Activated CD8-positive, alpha-beta T cell treated with anti-CD3 and anti-CD28 coated beads for 36 hours (primary cell): ENCODE data around the gene MYOZ3. TPM values are rescaled to one million over a fixed set of nuclear protein-coding genes. Genes with fewer than 3 reads are reported as not detected.

Experiments
- ATAC-seq: fragments of 200-7000 bp; cut with Tn5 transposase; one replicate; pipeline ENCODE4 v1.10.0; 2021; ENCODE audit warnings: mild to moderate bottlenecking, moderate library complexity
- CTCF ChIA-PET: fragments of 350-600 bp; sonication (Branson Sonifier 250); formaldehyde crosslinking; loops from one replicate; lab custom pipeline; 2021; ENCODE audit warnings: antibody characterized with exemption; lab: Charles Lee
- POLR2A ChIA-PET: fragments of 350-600 bp; sonication (Branson Sonifier 250); formaldehyde crosslinking; loops from one replicate; lab custom pipeline; 2021; ENCODE audit warnings: antibody characterized with exemption; lab: Charles Lee
- DNase-seq: peaks from one replicate; pipeline ENCODE4 v3.0.0-alpha.2; 2020
- H3K27ac Mint-ChIP-seq: one replicate; pipeline ENCODE4 v1.8.0; 2021; ENCODE audit warnings: mild to moderate bottlenecking, mixed read lengths
- H3K27me3 Mint-ChIP-seq: one replicate; pipeline ENCODE4 v1.8.0; 2021; ENCODE audit warnings: mixed read lengths
- H3K36me3 Mint-ChIP-seq: one replicate; pipeline ENCODE4 v1.8.0; 2021; ENCODE audit warnings: low read depth, mixed read lengths
- H3K4me1 Mint-ChIP-seq: one replicate; pipeline ENCODE4 v1.8.0; 2021; ENCODE audit warnings: low read depth, mixed read lengths
- H3K4me3 Mint-ChIP-seq: one replicate; pipeline ENCODE4 v1.8.0; 2021; ENCODE audit warnings: mild to moderate bottlenecking, moderate library complexity, mixed read lengths
- H3K9me3 Mint-ChIP-seq: one replicate; pipeline ENCODE4 v1.8.0; 2021; ENCODE audit warnings: mixed read lengths
- intact Hi-C: fragments of 100-400 bp; cut with micrococcal nuclease; formaldehyde crosslinking; loops from one replicate; pipeline ENCODE4 v1.10.0; 2022
- total RNA-seq, 2 experiments: library from RNA; stranded (reverse); gene quantifications; one replicate each; pipeline ENCODE4 v1.2.3, GENCODE V29; 2021
- TF ChIP-seq, protein P1 (sequence below): fragments of 200-600 bp; IDR thresholded peaks from one replicate; pipeline ENCODE4 v1.8.0; 2022; ENCODE audit warnings: antibody characterized with exemption, mild to moderate bottlenecking

MYOZ3 gene
- total RNA-seq, 2 experiments from 2014 or later = 0.11 to 0.20 TPM

DNA sequence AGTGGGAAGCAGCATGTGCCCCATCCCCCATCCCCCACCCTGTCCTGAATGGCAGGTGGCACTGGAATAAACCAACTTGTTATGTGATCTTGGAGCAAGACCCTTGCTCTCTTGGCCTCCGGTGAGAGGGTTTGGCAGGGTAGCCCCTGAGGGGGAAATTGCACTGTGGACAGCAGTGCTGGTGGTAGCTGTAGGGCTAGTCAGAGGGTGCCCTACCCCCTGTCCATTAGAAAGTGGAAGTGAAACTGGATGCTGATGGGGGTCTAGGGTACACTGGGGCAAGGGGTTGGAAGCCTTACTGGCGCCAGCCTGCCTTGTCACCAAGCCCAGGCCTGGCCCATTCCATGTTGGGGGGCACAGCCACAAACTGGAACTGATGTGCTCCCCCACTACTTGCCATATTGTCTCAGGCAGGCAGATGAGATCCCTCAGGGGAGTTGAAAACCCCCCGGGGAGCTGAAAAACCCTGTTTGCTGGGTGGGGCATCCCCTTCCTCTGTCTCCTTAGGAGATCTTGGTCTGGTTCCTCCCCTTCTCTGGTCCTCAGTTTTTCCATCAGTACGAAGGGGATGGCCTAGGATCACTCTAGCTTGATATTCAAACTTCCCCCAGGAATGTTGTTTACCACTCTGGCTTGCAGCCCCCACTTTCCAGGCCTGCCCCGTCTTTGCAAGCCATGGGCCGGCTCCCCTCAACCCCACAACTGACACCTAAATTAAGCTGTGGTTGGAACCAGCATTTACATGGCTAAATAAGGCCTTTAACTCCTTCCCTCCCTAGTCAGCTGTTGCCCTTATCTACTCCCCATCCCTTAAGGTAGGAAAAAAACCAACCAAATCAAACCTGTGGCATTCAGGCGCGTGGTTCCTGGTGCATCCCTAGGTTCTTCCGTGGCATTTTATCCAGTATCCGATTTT lies 35.0 kb upstream of the MYOZ3 start:
- intact Hi-C loops = no loop called here
- ATAC-seq (no peak), DNase-seq (no peak)
- ChIA-PET CTCF (no interaction called here), POLR2A (no interaction called here)
- H3K4me3 Mint-ChIP-seq = no peak overlapping the region
- no peak overlapping the region for H3K27ac Mint-ChIP-seq
- H3K9me3 Mint-ChIP-seq = no peaks in the 10 kb centered on the region
- TF ChIP-seq, protein P1, sequence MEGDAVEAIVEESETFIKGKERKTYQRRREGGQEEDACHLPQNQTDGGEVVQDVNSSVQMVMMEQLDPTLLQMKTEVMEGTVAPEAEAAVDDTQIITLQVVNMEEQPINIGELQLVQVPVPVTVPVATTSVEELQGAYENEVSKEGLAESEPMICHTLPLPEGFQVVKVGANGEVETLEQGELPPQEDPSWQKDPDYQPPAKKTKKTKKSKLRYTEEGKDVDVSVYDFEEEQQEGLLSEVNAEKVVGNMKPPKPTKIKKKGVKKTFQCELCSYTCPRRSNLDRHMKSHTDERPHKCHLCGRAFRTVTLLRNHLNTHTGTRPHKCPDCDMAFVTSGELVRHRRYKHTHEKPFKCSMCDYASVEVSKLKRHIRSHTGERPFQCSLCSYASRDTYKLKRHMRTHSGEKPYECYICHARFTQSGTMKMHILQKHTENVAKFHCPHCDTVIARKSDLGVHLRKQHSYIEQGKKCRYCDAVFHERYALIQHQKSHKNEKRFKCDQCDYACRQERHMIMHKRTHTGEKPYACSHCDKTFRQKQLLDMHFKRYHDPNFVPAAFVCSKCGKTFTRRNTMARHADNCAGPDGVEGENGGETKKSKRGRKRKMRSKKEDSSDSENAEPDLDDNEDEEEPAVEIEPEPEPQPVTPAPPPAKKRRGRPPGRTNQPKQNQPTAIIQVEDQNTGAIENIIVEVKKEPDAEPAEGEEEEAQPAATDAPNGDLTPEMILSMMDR = no peak
- peaks cover 15% of the 10 kb centered on the region for H3K27me3 Mint-ChIP-seq
- peaks cover 20% of the 10 kb centered on the region for H3K4me1 Mint-ChIP-seq
- H3K36me3 Mint-ChIP-seq = no peaks in the 10 kb centered on the region

DNA sequence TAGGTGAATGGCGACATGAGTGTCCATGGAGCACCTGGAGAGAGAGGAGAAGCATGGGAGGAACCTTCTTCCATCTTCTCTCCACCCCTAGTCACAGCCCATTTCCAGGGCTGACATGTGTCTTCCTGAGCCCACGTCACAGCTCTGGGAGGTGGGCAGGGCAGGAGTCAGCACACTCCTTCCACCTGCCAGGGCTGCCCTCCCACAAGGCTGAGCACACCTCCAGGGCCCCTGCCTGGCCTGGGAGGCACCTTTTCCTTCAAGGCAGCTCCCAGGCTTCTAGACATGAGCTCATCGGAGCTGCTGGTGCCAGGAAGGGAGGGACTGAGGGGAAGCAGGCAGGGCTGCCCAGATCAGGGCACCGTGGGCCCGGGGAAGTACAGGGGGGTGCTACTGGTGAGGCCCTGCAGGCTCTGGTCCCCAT lies 34.2 kb upstream of the MYOZ3 start:
- POLR2A ChIA-PET = no interaction called here
- CTCF ChIA-PET = no interaction called here
- Mint-ChIP-seq H3K9me3 (no peaks in the 10 kb centered on the region), H3K27ac (no peak overlapping the region), H3K36me3 (no peaks in the 10 kb centered on the region), H3K4me3 (no peak overlapping the region), H3K27me3 (peaks cover 15% of the 10 kb centered on the region), H3K4me1 (peaks cover 20% of the 10 kb centered on the region)
- no peak for ATAC-seq
- intact Hi-C loops = no loop called here
- TF ChIP-seq, protein P1 = no peak
- no peak for DNase-seq

DNA sequence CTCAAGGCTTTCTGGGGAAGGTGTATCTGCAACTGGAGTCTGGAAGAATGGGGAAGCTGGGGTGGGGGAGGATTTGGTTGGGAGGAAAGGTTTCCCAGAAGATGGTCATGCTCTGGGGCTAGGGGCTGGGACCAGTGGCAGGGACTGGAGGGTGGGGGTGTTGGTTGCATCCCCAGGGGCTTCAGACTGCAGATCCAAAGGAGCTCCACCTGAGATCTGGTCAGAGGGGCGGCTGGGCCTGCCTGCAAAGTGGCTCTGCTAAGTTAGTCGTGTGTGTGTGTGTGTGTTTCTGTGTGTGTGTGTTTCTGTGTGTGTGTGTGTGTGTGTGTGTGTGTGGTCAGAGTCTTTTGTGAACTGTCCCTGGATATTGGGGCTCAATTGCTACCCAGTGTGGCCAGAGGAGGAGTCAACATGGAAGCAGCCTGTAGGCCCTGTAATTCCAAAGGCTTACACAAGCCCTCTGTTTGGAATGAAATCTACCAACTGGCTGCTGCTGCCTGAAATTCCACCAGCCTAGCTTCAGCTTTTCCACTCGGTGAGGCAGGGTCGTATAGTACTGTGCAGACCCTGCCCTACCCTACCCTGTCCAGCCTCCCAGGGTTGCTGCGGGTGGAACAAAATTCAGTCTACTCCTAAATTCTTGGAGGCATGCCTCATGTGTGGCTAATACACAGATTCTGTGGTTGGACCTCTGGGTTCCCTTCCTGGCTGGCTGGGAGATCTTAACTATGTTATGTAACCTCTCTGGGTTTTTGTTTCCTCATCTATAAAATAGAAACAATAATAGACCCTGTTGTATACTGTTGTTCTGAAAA lies 33.1 kb upstream of the MYOZ3 start:
- intact Hi-C loops = no loop called here
- no peaks in the 10 kb centered on the region for H3K36me3 Mint-ChIP-seq
- no peak overlapping the region for H3K4me3 Mint-ChIP-seq
- no peaks in the 10 kb centered on the region for H3K9me3 Mint-ChIP-seq
- ChIA-PET POLR2A (interaction anchor here (0.9 kb wide), 1 partner anchor 17 kb away, joined by 4 read pairs; no protein-coding TSS in a partner anchor), CTCF (interaction anchor here (1.5 kb wide), 1 partner anchor 24 kb away, joined by 3 read pairs; no protein-coding TSS in a partner anchor)
- H3K27me3 Mint-ChIP-seq = peaks cover 15% of the 10 kb centered on the region
- TF ChIP-seq, protein P1 = no peak
- DNase-seq (no peak), ATAC-seq (no peak)
- peaks cover 15% of the 10 kb centered on the region for H3K4me1 Mint-ChIP-seq
- H3K27ac Mint-ChIP-seq = no peak overlapping the region

DNA sequence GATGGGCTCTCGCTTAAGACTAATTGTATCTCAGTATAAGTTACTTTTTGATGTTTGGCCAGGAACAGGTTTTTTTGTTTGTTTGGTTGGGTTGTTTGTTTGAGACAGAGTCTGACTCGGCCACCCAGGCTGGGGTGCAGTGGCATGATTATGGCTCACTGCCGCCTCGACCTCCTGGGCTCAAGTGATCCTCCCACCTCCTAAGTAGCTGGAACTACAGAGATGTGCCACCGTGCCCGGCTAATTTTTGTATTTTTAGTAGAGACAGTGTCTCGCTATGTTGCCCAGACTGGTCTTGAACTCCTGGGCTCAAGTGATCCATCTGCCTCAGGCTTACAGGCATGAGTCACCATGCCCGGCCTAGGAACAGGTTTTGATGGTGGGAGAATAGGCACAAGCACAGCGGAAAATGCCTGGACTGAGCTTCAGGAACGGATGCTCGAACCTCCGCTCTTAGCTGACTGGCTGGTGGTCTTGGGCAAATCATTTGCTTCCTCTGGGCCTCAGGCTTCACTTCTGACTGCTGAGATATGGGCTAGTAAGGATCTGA lies 32.0 kb upstream of the MYOZ3 start:
- POLR2A ChIA-PET = interaction anchor here (0.9 kb wide), 1 partner anchor 16 kb away, joined by 4 read pairs; no protein-coding TSS in a partner anchor
- H3K27me3 Mint-ChIP-seq = peaks cover 14% of the 10 kb centered on the region
- H3K27ac Mint-ChIP-seq = no peak overlapping the region
- intact Hi-C loops = no loop called here
- no peaks in the 10 kb centered on the region for H3K36me3 Mint-ChIP-seq
- H3K9me3 Mint-ChIP-seq = no peaks in the 10 kb centered on the region
- CTCF ChIA-PET = interaction anchor here (1.2 to 1.5 kb wide), 2 partner anchors 23 to 487 kb away, joined by 3 read pairs; no protein-coding TSS in a partner anchor
- ATAC-seq (no peak), DNase-seq (no peak)
- TF ChIP-seq, protein P1 = no peak
- H3K4me1 Mint-ChIP-seq = peaks cover 4% of the 10 kb centered on the region
- H3K4me3 Mint-ChIP-seq = no peak overlapping the region
